Left cardiac atrium (tissue), 4 donors: ENCODE data around the gene MICALL1. TPM values are rescaled to one million over a fixed set of nuclear protein-coding genes. Genes with fewer than 3 reads are reported as not detected.
"Not testable (repeated sequence)": the region's sequence is repeated elsewhere in the genome, so short reads cannot be mapped to it uniquely, and the experiment has no call there.

Experiments used
- ATAC-seq, 2 donors: fragments of 200-7000 bp; cut with Tn5 transposase; one replicate each; pipeline ENCODE4 v1.9.1; 2020; ENCODE audit warnings: mild to moderate bottlenecking in 2 of 2, moderate library complexity in 2 of 2
- DNase-seq: peaks from one replicate; pipeline ENCODE4 v3.0.0-alpha.2; 2020
- intact Hi-C, 2 donors: fragments of 100-400 bp; cut with DNase I; formaldehyde crosslinking; loops; one replicate each; pipeline versions ENCODE4 v1.14.1 to v1.15.1; 2022 to 2023
- total RNA-seq, 2 donors: library from RNA; stranded (reverse); fragmentation: NEBNext Ultra II Directional; extraction: Animal tissue kit (Norgen Biotek cat#: 25700); gene quantifications; one replicate each; pipeline ENCODE4 v1.2.1, GENCODE V29; 2021
- donor health status: DM: no; HTN: yes; CAD: no.
- donor health status: DM: no; HTN: yes; CAD: no; lungs with severe emphysema.
- donor health status: DM: yes; HTN: yes; CAD: no.
- donor health status: Dilated cardiomyopathy.

The MICALL1 gene
- total RNA-seq, 2 donors from 2014 or later, result 14.3 to 18.3 TPM

- intact Hi-C loops, DNase-seq, ATAC-seq: not testable (repeated sequence)
These were observed 41.2 kb downstream of the MICALL1 start for GRCh38 chr22:37947142-37947795.

- ATAC-seq, result no peak
- intact Hi-C loops, result no loop called here
- DNase-seq, result no peak
These were observed 45.2 kb downstream of the MICALL1 start for GRCh38 chr22:37951305-37951704.

GRCh38 chr22:37952629-37953028 lies 46.5 kb downstream of the MICALL1 start:
- intact Hi-C loops, DNase-seq: not testable (repeated sequence)
- ATAC-seq, result peak in 1 of 2 donors; percentile 33

GRCh38 chr22:37953062-37953436 lies 47.0 kb downstream of the MICALL1 start:
- intact Hi-C loops, result no loop called here
- DNase-seq, result peak; percentile 32
- ATAC-seq, result peak; percentile 58 to 68

- DNase-seq (peak; percentile 98), ATAC-seq (peak; percentile 98 to 99)
- intact Hi-C loops, result no loop called here
These were observed 47.5 kb downstream of the MICALL1 start, which contains the start of the genes C22orf23 and POLR2F for GRCh38 chr22:37953437-37954179. C22orf23 (minus strand) TSS chr22:37953601; CDS start chr22:37953149, 452 bp downstream. POLR2F (plus strand) TSS chr22:37953699; CDS start chr22:37953788, 89 bp downstream.

GRCh38 chr22:37954686-37955085 lies 48.6 kb downstream of the MICALL1 start:
- DNase-seq (no peak), ATAC-seq (no peak)
- intact Hi-C loops, result no loop called here

- intact Hi-C loops, ATAC-seq, DNase-seq: not testable (repeated sequence)
These were observed 49.8 kb downstream of the MICALL1 start for GRCh38 chr22:37955825-37956397.

- ATAC-seq (no peak), DNase-seq (no peak)
- intact Hi-C loops, result no loop called here
These were observed 51.1 kb downstream of the MICALL1 start for GRCh38 chr22:37957232-37957631.

GRCh38 chr22:37959231-37959825 lies 53.2 kb downstream of the MICALL1 start:
- DNase-seq, result no peak
- intact Hi-C loops, result no loop called here
- ATAC-seq, result no peak

GRCh38 chr22:37961062-37961461 lies 55.0 kb downstream of the MICALL1 start:
- intact Hi-C loops, result loop anchor here in 1 of 2 donors (5.0 kb wide), 1 partner anchor 144 kb away; no protein-coding TSS in a partner anchor
- ATAC-seq (no peak), DNase-seq (no peak)

- ATAC-seq, result peak; percentile 10 to 12
- intact Hi-C loops, result loop anchor here in 1 of 2 donors (2.0 to 5.0 kb wide), 2 partner anchors 79 to 147 kb away; no protein-coding TSS in a partner anchor
- no peak for DNase-seq
These were observed 60.0 kb downstream of the MICALL1 start for GRCh38 chr22:37965940-37966664.

GRCh38 chr22:37967147-37967546 lies 61.0 kb downstream of the MICALL1 start:
- intact Hi-C loops, result loop anchor here in 1 of 2 donors (5.0 kb wide), 1 partner anchor 80 kb away; no protein-coding TSS in a partner anchor
- ATAC-seq, result no peak
- no peak for DNase-seq

- intact Hi-C loops, result loop anchor here in 1 of 2 donors (5.0 kb wide), 1 partner anchor 81 kb away; no protein-coding TSS in a partner anchor
These were observed 61.7 kb downstream of the MICALL1 start for GRCh38 chr22:37967637-37968451.

GRCh38 chr22:37968452-37969251 lies 62.6 kb downstream of the MICALL1 start:
- intact Hi-C loops, result loop anchor here in 1 of 2 donors (5.0 kb wide), 1 partner anchor 81 kb away; no protein-coding TSS in a partner anchor
- ATAC-seq (no peak), DNase-seq (no peak)

More at GRCh38 chr22:37967637-37968451, 61.7 kb downstream of the MICALL1 start:
- no peak for ATAC-seq
- DNase-seq, result no peak

- intact Hi-C loops, result no loop called here
- DNase-seq, result no peak
- no peak for ATAC-seq
These were observed 64.8 kb downstream of the MICALL1 start for GRCh38 chr22:37970864-37971263.

- ATAC-seq (no peak), DNase-seq (no peak)
- intact Hi-C loops, result no loop called here
These were observed 65.7 kb downstream of the MICALL1 start for GRCh38 chr22:37971475-37972434.
